ENCODE results near the gene CALM3. TPM values are rescaled to one million over a fixed set of nuclear protein-coding genes. Genes with fewer than 3 reads are reported as not detected.

Gene CALM3
- total and polyA plus RNA-seq, 4 donors, result 219 to 1,593 (median 943) TPM

- peak overlapping the region; percentile 71 for H3K4me3 ChIP-seq (ENCODE audit: low read depth, low read length)
- H3K36me3 ChIP-seq (ENCODE audit: control insufficient read depth, insufficient read depth, low read length), result peaks cover 7% of the 10 kb centered on the region
- DNase-seq (ENCODE audit: low read depth in 4 of 6, low spot score in 6 of 6), result peak in 3 of 6 donors; percentile 15 to 74 (median 71)
- H3K9me3 ChIP-seq (ENCODE audit: control insufficient read depth, insufficient read depth, low read length), result no peaks in the 10 kb centered on the region
- WGBS (ENCODE audit: insufficient coverage), result 2% methylated on average over 13 of the region's 14 CpGs
- no peaks in the 10 kb centered on the region for H3K27me3 ChIP-seq (ENCODE audit: control insufficient read depth, insufficient read depth, low read length)
- H3K4me1 ChIP-seq (ENCODE audit: control insufficient read depth, insufficient read depth, low read length), result peaks cover 29% of the 10 kb centered on the region
- peak overlapping the region; percentile 81 for H3K27ac ChIP-seq (ENCODE audit: low read depth, low read length)
Measured at GRCh38 chr19:46660008-46660517, 58.9 kb downstream of the CALM3 start.

Other genes with a start within 250 kb of the CALM3 start
- gene CCDC8, start 187.8 kb upstream of the CALM3 start, total RNA-seq, result 10 to 100 TPM; 16.6 to 37.9 TPM
- 10 to 100 TPM; 13.2 to 15.2 TPM for gene CCDC8, start 187.8 kb upstream of the CALM3 start, polyA plus RNA-seq (ENCODE audit: insufficient read length in 2 of 2)
- gene PNMA8C, start 172.4 kb upstream of the CALM3 start, total RNA-seq, result 10 to 100 TPM in 1 of 2 donors, 1 to 10 TPM in 1; 8.7 to 21.1 TPM
- 10 to 100 TPM; 23.7 to 31.9 TPM for gene PNMA8C, start 172.4 kb upstream of the CALM3 start, polyA plus RNA-seq (ENCODE audit: insufficient read length in 2 of 2)
- 10 to 100 TPM; 85.6 to 93.0 TPM for gene PNMA8A, start 129.8 kb upstream of the CALM3 start, total RNA-seq
- 100 to 1,000 TPM in 1 of 2 donors, 10 to 100 TPM in 1; 89.7 to 105 TPM for gene PNMA8A, start 129.8 kb upstream of the CALM3 start, polyA plus RNA-seq (ENCODE audit: insufficient read length in 2 of 2)
- 10 to 100 TPM; 10.6 to 17.7 TPM for gene PNMA8B, start 105.5 kb upstream of the CALM3 start, total RNA-seq
- gene PNMA8B, start 105.5 kb upstream of the CALM3 start, polyA plus RNA-seq (ENCODE audit: insufficient read length in 2 of 2), result 10 to 100 TPM; 30.2 to 31.0 TPM
- 1 to 10 TPM in 1 of 2 donors, under 1 TPM in 1; 0.77 to 1.9 TPM for gene PTGIR, start 23.8 kb downstream of the CALM3 start, total RNA-seq
- under 1 TPM; 0.62 to 0.65 TPM for gene PTGIR, start 23.8 kb downstream of the CALM3 start, polyA plus RNA-seq (ENCODE audit: insufficient read length in 2 of 2)
- 1 to 10 TPM in 1 of 2 donors, not detected in 1; 1.7 TPM for gene GNG8, start 34.9 kb downstream of the CALM3 start, total RNA-seq
- 10 to 100 TPM; 10.7 to 13.7 TPM for gene GNG8, start 34.9 kb downstream of the CALM3 start, polyA plus RNA-seq (ENCODE audit: insufficient read length in 2 of 2)
- 10 to 100 TPM; 12.8 to 18.4 TPM for gene DACT3, start 59.9 kb downstream of the CALM3 start, total RNA-seq
- 10 to 100 TPM; 50.0 to 50.8 TPM for gene DACT3, start 59.9 kb downstream of the CALM3 start, polyA plus RNA-seq (ENCODE audit: insufficient read length in 2 of 2)
- 10 to 100 TPM in 1 of 2 donors, 1 to 10 TPM in 1; 8.0 to 20.1 TPM for gene PRKD2, start 115.8 kb downstream of the CALM3 start, total RNA-seq
- 10 to 100 TPM; 28.9 to 30.4 TPM for gene PRKD2, start 115.8 kb downstream of the CALM3 start, polyA plus RNA-seq (ENCODE audit: insufficient read length in 2 of 2)
- gene FKRP, start 144.7 kb downstream of the CALM3 start, total RNA-seq, result 10 to 100 TPM; 11.4 to 17.8 TPM
- 10 to 100 TPM; 23.3 to 36.7 TPM for gene FKRP, start 144.7 kb downstream of the CALM3 start, polyA plus RNA-seq (ENCODE audit: insufficient read length in 2 of 2)
- gene STRN4, start 145.1 kb downstream of the CALM3 start, total RNA-seq, result 10 to 100 TPM; 42.4 to 75.5 TPM
- gene STRN4, start 145.1 kb downstream of the CALM3 start, polyA plus RNA-seq (ENCODE audit: insufficient read length in 2 of 2), result 100 to 1,000 TPM; 121 to 155 TPM
- gene SLC1A5, start 187.3 kb downstream of the CALM3 start, total RNA-seq, result 1 to 10 TPM; 7.1 to 9.5 TPM
- 1 to 10 TPM; 6.4 to 7.4 TPM for gene SLC1A5, start 187.3 kb downstream of the CALM3 start, polyA plus RNA-seq (ENCODE audit: insufficient read length in 2 of 2)
- gene AP2S1, start 249.5 kb downstream of the CALM3 start, total RNA-seq, result 100 to 1,000 TPM in 1 of 2 donors, 10 to 100 TPM in 1; 91.3 to 141 TPM
- gene AP2S1, start 249.5 kb downstream of the CALM3 start, polyA plus RNA-seq (ENCODE audit: insufficient read length in 2 of 2), result 100 to 1,000 TPM; 157 to 171 TPM